ENCODE data around the gene PGM2. TPM values are rescaled to one million over a fixed set of nuclear protein-coding genes. Genes with fewer than 3 reads are reported as not detected.

The PGM2 gene
- total RNA-seq, 6 donors from 2014 or later: 11.1 to 30.6 (median 14.1) TPM

GRCh38 chr4:37864786-37865185 is 38.3 kb downstream of the PGM2 start:
- no peaks in the 10 kb centered on the region for H3K36me3 ChIP-seq
- 56 to 63% methylated on average over 4 of the region's 4 CpGs for WGBS, 2 donors
- TF ChIP-seq EP300 (IDR thresholded peaks at IDR 0.05) (no peak), POLR2A (IDR thresholded peaks at IDR 0.05) (no peak), POLR2AphosphoS5 (IDR thresholded peaks at IDR 0.05) (no peak)
- TF ChIP-seq, protein P1, sequence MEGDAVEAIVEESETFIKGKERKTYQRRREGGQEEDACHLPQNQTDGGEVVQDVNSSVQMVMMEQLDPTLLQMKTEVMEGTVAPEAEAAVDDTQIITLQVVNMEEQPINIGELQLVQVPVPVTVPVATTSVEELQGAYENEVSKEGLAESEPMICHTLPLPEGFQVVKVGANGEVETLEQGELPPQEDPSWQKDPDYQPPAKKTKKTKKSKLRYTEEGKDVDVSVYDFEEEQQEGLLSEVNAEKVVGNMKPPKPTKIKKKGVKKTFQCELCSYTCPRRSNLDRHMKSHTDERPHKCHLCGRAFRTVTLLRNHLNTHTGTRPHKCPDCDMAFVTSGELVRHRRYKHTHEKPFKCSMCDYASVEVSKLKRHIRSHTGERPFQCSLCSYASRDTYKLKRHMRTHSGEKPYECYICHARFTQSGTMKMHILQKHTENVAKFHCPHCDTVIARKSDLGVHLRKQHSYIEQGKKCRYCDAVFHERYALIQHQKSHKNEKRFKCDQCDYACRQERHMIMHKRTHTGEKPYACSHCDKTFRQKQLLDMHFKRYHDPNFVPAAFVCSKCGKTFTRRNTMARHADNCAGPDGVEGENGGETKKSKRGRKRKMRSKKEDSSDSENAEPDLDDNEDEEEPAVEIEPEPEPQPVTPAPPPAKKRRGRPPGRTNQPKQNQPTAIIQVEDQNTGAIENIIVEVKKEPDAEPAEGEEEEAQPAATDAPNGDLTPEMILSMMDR (IDR thresholded peaks at IDR 0.05): no peak
- no peaks in the 10 kb centered on the region for H3K9me3 ChIP-seq
- H3K4me1 ChIP-seq: peaks cover 0 to 10% (median 0%) of the 10 kb centered on the region in 4 donors
- peak overlapping the region in 2 of 4 donors; percentile 12 to 42 for H3K27ac ChIP-seq
- H3K4me3 ChIP-seq: no peak overlapping the region
- peak in 1 of 2 donors; percentile 75 for ATAC-seq (ENCODE audit: low FRiP score in 2 of 2)
- H3K27me3 ChIP-seq: no peaks in the 10 kb centered on the region
- DNase-seq: peak in 1 of 2 donors; percentile 24

- Histone ChIP-seq H3K36me3 (no peaks in the 10 kb centered on the region), H3K27ac (peak overlapping the region in 2 of 4 donors; percentile 12 to 74), H3K27me3 (no peaks in the 10 kb centered on the region), H3K4me1 (peaks cover 0 to 10% (median 0%) of the 10 kb centered on the region in 4 donors), H3K4me3 (no peak overlapping the region), H3K9me3 (no peaks in the 10 kb centered on the region)
- no peak for TF ChIP-seq POLR2AphosphoS5 (IDR thresholded peaks at IDR 0.05)
- TF ChIP-seq, protein P1 (IDR thresholded peaks at IDR 0.05): no peak
- WGBS, 2 donors: 72% methylated on average over 3 of the region's 3 CpGs
- ATAC-seq (ENCODE audit: low FRiP score in 2 of 2) (no peak), DNase-seq (no peak)
Measured at GRCh38 chr4:37865450-37865849, 39.0 kb downstream of the PGM2 start.

DNA sequence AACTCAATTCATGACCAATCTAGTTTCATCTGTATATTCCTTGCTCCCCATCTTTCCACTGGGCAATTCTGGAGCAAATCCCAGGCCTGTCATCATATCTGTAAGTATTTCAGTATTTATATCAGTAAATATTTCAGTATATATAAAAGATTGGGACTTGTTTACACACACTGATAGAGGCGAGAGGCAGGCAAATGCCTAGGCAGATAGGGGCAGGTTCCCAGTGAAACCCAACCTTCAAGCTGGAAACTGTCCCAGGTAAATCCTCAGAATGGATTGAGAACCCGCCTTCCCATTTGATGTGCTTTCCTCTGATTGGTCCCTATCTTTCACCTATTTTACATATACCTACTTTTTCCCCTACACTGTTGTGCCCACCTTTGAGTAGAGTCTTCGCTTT is 40.6 kb downstream of the PGM2 start:
- ATAC-seq (ENCODE audit: low FRiP score in 2 of 2) (no peak), DNase-seq (no peak)
- no peaks in the 10 kb centered on the region for H3K36me3 ChIP-seq
- no peak overlapping the region for H3K4me3 ChIP-seq
- 95 to 100% methylated on average over 3 of the region's 3 CpGs for WGBS, 2 donors
- peaks cover 0 to 10% (median 0%) of the 10 kb centered on the region in 4 donors for H3K4me1 ChIP-seq
- H3K27ac ChIP-seq: no peak overlapping the region
- H3K27me3 ChIP-seq: no peaks in the 10 kb centered on the region
- H3K9me3 ChIP-seq: no peaks in the 10 kb centered on the region
- no peak for TF ChIP-seq POLR2AphosphoS5 (IDR thresholded peaks at IDR 0.05)
- TF ChIP-seq, protein P1 (IDR thresholded peaks at IDR 0.05): no peak
- no peak for TF ChIP-seq POLR2A (IDR thresholded peaks at IDR 0.05)
- no peak for TF ChIP-seq EP300 (IDR thresholded peaks at IDR 0.05)

- ATAC-seq (ENCODE audit: low FRiP score in 2 of 2): no peak
- TF ChIP-seq, protein P1 (IDR thresholded peaks at IDR 0.05): no peak
- TF ChIP-seq POLR2AphosphoS5 (IDR thresholded peaks at IDR 0.05): no peak
- no peak for TF ChIP-seq POLR2A (IDR thresholded peaks at IDR 0.05)
- TF ChIP-seq EP300 (IDR thresholded peaks at IDR 0.05): no peak
- DNase-seq: no peak
- Histone ChIP-seq H3K9me3 (no peaks in the 10 kb centered on the region), H3K4me3 (no peak overlapping the region), H3K27ac (no peak overlapping the region), H3K4me1 (peaks cover 0 to 10% (median 6%) of the 10 kb centered on the region in 4 donors), H3K36me3 (no peaks in the 10 kb centered on the region), H3K27me3 (no peaks in the 10 kb centered on the region)
- 92 to 94% methylated on average over 4 of the region's 4 CpGs for WGBS, 2 donors
Measured at GRCh38 chr4:37868238-37868637, 41.8 kb downstream of the PGM2 start.

GRCh38 chr4:37872310-37872988 is 46.0 kb downstream of the PGM2 start:
- peaks cover 0 to 19% (median 8%) of the 10 kb centered on the region in 4 donors for H3K4me1 ChIP-seq
- DNase-seq (no peak), ATAC-seq (ENCODE audit: low FRiP score in 2 of 2) (no peak)
- no peaks in the 10 kb centered on the region for H3K27me3 ChIP-seq
- H3K9me3 ChIP-seq: no peaks in the 10 kb centered on the region
- H3K36me3 ChIP-seq: no peaks in the 10 kb centered on the region
- WGBS, 2 donors: 81 to 83% methylated on average over 1 of the region's 1 CpG
- H3K4me3 ChIP-seq: no peak overlapping the region
- TF ChIP-seq EP300 (IDR thresholded peaks at IDR 0.05) (no peak), POLR2AphosphoS5 (IDR thresholded peaks at IDR 0.05) (no peak), POLR2A (IDR thresholded peaks at IDR 0.05) (no peak)
- TF ChIP-seq, protein P1 (IDR thresholded peaks at IDR 0.05): no peak
- H3K27ac ChIP-seq: no peak overlapping the region

Measured in upper lobe of left lung (tissue), 6 donors.